UCSD-AML1 (cell line): ENCODE measurements around the gene KCNN3.
A peak's percentile ranks its signal among the peaks of the same experiment; 100 is the strongest.

ENCODE experiments used
- DNase-seq: peaks from one replicate; lab custom pipeline; 2025; ENCODE audit not compliant: unreplicated experiment; lab: John Stamatoyannopoulos, UW

Gene KCNN3

DNA sequence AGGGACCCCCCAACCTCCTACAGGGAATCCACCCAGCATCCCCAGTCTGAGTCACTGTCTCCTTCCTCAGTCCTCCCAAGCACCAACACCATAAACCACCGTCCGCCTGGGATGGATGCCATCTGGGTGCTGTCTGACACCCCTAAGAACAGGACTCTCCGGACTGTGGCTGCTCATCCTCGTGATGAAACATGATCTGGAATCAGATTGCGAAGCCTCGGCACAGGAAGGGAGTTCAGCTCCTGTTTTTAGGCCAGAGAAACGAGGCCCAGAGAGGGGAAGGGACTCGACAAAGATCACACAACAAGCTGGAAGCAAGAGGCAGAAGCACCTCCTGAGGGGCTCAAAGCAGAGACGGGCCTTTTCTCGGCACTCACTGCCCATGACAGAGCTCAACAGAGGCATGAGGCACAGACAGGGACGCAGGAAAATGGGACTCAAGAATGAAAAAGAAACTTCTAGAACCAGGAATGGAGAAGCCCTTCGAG lies 8.4 kb downstream of the KCNN3 start:
- DNase-seq = no peak

DNA sequence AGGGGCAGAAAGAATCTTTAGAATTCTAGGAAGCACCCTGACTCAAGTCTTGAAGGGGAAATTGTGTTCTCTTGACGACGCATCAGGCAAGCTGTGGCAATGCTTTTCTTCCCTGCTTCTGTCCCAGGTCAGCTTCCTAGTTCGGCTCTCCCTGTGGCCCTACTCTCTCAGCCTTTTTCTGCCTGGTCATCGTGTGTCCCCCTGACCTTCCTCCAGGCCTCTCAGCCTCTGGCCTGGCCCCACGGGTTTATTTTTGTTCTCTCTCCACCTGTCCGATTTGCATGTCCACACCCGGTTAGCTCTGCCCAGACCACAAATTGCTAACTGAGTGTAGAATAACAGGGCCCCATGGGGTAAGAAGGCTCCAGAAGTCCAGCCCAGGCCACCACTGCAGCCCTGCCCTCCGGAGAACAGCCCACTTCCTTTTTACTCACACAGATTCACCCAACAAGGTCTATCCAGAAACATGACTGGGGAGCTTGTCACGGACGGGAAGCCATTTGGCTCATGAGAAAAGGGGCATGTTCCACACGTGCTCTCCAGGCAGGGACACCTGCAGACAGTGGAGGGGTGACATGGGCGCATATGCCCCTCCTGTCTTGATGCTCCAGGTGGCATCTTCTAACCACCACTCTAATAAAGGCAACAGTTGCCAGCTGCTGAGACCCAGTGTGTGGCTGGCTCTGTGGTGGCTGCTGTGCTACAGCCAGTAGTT lies 9.8 kb downstream of the KCNN3 start:
- peak; percentile 30 for DNase-seq

DNA sequence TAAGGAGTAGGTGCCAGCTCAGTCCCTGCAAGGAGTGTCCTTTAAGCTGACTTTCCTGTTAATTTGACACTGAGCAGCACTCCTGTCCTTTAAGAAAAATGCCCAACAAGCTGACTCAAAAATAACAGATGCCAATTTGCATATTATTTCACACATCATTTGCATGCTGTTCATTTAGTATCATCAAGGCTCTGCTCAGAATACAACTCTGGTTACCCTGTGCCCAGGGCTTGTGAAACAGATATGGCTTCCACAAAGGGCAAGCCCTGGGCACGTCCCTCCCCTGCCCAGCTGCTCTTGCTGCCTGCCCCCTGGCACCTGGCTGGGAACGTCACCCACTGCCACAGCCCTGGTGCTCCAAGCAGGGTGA lies 10.3 kb downstream of the KCNN3 start:
- no peak for DNase-seq

DNA sequence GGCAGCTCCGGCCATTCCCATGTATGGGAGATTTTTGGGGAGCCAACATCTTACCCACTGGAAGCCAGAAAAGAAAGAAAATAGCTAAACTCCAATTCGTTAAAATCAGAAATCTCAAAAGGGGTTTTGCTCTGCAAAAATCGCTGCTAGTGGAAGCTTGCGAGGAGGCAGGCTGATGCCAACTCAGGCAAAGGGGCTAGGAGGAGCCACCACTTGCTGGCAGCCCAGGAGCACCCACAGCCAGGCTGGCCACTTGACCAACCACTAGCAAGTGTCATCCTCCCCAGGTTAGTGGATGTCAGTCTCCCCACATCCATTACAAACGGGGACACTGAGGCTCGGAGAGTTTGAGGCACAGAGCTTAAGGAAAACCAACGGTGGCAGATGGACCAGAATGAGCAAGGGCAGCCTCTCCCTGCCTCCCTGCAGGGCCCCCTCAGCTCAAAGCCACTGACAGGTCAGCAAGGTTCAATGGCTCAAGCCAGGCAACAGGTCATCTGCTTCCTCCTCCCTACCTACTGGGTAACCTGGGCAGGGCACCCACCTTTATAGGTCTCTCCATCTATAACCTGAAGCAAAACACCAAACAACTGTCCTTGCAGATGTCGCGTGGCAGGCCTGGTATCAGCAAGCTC lies 10.8 kb downstream of the KCNN3 start:
- no peak for DNase-seq

DNA sequence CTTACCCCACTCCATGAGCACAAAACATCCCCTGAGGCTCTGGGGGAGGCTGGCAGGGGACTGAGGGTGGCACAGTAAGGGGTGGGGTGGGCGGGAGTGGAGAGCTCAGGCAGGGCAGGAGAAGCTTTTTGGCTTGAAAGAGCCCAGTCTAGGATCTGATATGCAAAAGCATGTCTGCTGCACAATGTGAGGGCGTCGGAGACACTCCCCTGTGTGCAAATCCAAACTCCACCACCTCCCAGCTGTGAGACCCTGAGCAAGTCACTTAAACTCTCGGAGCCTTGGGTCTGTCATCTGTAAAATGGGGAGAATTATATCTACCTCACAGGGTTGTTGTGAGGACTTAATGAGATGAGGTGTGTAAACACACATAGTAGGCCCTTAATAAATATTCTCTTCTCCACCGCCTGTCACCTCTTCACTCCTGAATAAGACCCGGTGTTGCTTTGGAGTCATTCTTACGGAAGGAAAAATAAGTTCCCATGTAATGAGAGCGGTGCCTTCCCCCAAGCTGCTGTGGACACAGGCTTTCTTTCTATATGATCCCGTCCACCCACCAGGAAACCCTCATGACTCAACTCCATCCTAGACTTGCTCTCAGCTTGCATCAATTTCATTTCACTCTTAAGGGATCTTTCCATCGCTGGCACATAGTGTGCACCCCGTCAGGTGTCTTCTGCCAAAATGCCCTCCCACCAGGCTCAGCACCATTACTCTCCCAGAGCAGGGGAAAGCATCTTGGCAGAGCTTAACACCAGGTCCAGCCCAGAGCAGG lies 12.5 kb downstream of the KCNN3 start:
- no peak for DNase-seq

DNA sequence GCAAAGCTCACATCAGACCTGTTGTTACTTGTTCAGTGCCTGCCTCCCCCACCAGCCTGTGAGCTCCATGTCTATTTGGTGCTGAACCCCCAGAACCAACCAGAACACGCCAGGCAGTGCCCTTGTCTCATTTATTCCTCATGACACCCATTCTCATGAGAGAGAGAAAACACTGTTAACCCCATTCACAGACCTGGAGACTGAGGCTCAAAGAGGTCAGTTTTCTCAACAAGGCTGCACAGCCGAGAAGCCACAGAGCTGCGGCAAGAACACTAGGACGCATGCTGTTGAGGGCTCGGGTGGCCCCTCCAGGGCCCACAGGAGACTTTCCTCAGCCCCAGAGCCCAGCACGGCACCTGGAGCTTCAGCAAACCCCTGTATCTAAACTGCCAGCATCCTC lies 13.1 kb downstream of the KCNN3 start:
- DNase-seq = no peak

DNA sequence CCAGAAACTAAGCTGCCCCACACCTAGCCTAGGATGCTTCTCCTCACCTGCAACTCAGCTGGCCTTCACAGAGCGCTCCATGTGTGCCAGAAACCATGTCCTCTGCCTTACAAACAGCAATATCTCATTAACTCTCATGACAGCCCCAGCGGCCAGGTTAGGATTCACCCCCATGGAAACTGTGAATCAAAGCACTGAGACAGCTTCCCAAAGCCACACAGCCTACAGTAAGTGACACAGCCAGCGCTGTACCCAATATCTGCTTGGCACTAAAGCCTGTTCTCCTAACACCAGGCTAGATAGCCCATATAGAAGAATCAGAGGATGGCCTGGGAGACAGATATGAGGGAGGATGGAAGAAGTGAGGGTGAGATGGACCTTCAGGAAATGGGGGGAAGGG lies 13.5 kb downstream of the KCNN3 start:
- DNase-seq = no peak

DNA sequence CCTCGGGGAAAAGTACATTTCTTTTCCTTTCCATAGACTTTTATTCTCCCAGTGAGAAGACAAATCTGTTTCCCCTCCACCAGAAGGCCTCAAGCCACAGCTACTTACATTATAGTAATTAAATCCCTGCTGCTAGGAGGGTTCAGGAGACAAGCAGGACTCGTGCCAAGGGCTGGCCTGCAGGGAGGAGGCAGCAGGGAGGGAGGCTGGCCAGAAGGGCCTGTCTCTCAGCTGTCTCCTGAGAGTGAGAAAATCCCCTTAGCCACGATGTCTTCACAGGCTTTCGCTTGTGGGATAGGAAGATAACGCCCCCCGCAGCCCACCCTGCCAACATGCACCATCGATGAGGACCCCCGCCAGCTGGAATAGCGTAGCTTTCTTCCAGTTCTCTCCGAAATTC lies 14.0 kb downstream of the KCNN3 start:
- no peak for DNase-seq

DNA sequence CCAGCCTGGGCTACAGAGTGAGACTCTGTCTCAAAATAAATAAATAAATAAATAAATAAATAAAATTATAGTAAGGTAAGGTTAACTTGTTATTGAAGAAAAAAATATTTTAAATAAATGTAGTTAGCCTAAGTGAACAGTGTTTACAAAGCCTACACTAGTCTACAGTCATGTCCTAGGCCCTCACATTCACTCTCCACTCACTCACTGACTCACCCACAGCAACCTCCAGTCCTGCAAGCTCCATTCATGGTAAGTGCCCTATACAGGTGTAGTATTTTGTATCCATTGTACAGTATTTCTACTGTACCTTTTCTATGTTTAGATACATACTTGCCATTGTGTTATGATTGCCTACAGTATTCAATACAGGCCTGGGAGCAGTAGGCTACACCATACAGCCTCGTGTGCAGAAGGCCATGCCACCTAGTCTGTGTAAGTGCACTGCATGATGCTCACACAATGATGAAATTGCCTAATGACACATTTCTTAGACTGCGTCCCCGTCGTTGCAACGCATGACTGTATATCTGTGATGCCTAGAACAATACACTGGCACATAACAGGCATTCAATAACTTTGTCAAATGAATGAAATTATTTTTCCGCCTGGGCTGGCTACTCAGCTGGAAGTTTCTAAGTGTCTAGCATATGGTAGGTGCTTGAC lies 14.8 kb downstream of the KCNN3 start:
- DNase-seq = no peak

DNA sequence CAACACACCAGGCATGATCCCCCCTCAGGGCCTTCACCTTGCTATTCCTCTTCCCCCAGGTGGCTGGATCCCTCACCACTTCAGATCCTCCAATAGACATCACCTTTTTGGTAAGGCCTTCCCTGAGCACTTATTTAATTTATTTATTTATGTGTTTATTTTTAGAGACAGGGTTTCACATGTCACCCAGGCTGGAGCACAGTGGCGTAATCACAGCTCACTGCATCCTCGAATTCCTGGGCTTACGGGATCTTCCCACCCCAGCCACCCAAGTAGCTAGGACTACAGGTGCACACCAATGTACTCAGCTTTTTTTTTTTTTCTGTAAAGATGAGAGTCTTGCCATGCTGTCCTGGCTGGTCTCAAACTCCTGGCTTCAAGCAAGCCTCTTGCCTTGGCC lies 17.2 kb downstream of the KCNN3 start:
- no peak for DNase-seq

DNA sequence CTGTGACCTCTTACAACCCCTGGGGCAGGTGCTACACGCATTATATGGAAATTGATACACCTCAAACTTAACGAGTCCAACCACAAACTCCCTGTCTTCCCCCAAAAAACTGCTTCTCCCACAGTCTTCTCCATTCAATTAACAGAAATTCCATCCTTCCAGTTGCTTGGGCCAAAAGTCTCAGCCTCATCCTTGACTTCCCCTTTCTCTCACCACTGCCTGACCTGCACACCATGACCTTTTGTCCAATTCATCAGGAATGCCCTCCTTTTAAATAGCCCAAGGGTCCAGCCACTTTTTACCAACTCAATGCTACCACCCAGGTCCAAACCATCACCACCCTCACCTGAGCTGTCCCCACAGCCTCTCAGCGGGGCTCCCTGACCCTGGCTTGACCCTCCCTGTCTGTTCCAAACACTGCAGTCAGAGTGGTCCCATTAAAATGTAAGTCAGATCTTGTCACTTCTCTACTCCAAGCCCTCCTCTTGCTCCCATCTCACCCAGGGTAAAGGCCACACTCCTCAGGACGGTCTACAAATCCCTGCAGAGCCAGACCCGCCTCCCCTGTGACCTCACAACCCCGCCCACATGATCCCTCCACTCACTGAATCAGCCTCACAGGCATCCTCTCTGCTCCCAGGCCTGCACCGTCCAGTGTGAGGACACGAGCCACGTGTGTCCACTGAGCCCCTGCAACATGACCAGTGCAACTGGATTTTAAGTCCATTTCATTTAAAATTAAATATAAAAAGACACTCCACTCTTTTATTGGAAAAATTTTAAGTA lies 18.5 kb downstream of the KCNN3 start:
- no peak for DNase-seq

DNA sequence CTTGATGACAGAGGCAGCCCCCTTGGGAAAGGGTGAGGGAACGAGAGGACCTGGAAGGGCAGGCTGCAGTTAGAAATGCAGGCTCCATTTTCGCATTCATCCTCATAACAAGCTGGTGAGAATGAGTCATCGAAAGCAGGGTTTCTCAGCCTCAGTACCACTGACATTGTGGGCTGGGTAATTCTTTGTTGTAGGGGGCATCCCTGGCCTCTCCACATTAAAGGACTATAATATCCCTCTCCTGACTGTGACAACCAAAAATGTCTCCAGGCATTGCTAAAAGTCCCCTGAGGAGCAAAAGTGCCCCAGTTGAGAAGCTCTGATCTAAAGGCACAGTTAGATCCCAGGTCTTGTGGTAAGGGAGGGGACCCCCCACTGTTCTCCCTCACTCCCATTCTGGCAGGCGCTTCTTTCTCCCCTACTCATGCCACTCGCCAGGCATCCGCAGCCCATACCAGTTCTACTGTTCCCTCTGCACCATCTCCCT lies 20.4 kb downstream of the KCNN3 start:
- no peak for DNase-seq

DNA sequence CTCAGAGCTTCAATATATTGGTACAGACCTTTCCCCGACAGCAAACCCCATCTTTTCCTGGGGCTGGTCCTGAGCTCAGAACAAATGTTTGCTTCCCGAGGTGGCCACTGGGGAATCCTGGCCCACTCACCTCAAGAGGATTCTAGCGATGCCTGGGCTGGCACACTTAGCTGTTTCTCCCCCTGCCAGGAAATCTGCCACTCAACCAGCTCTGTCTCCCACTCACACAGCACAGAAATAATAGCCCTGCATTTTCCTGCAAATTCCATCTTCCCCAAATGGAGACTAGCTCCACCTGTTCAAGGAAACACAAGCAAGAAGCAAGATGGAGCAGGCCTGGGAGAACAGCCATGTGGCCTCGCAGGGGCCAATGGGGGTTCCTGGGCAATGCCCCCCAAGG lies 21.1 kb downstream of the KCNN3 start:
- no peak for DNase-seq

DNA sequence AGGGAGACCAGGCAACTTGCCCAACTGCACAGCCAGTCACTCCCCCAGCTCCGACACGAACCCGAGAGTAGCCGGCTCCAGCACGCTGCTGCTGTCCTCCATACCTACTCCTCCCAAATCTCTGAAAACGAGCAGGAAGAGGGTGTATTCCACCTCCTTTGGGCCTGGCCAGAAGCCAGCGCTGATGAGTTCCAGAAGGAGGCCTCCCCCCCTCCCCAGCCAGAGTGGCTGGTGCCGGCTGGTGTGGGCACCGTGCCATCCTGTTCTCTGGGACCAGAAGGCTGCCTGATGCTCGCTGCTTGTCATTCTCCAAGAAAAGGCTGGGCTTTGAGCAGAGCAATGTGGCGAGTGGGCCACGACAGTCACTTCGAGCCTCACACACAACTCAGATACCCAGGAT lies 22.2 kb downstream of the KCNN3 start:
- DNase-seq = no peak

DNA sequence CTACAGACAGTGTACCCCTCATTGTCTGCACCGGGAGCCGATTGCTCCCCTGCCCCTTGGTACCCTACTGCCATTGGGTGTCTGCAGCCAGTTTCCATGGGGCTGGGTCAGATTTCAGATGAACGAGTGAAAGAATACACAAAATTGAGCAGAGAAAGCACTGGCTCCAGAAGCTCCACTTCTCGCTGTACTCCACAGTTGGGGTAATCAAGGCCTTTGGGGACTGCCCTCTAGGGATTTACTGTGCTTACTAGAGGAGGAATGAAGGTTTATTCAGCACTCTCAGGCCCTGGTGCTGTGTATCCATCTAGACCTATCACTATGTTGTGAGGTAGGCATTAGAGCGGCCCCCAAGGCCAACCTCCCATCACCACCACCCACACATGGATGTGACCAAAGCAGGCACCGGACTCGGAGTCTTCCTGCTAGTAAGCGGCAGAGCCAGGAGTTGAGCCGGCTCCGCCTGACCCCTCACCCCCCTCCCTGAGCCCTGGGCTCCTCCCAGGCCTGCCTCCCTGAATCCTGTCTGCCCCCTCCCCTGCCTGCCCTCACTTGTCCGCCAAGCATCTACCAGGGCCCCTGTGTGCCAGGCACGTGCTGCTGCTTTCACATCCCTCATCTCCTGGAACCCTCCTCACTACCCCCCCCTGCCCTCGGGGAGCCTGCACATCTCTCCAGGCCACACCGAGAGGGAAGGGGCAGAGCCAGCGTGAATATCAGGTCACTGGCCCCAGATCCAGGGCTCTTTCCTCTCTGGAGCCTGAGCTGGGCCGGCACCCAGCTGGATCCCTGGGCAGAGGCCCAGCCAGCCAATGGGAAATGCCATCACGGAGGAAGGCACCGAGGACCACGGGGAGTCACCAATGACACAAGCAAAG lies 23.3 kb downstream of the KCNN3 start:
- DNase-seq = no peak

DNA sequence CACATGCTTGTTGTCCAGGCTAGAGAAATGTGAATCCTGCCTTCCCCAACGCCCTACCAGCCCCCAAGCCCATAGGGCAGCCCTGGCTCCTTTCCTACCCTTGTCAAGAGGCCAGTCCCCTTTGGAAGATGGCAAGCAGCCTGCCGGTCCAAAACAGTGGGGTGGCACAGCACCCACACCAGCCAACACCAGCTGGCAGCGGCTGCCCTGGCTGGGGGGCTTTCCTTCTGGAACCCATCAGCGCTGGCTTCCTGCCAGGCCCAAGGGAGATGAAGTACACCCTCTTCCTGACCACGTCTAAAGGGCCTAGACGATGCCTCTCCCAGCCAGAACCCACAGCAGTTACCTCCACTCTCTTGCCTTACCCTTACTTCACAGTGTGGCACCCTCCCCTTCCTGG lies 24.2 kb downstream of the KCNN3 start:
- DNase-seq = no peak

DNA sequence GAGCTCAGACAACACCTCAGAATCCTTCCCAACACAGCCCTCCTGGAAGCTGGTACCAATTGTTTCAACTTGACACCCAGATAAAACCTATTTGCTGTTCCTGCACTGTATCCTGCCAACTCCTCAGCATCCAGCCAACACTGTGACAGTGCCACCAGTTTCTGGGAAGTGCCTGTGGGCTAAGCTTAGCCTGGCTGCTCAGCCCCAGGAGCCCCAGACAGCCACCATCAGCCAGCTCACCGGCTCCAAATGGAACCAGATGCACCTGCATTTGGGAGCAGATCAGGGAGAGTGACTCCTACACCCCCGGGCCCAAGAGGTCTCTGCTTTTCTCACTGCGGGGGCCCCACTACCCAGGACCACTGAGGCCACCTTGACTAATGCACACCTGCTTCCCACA lies 24.9 kb downstream of the KCNN3 start:
- DNase-seq = no peak

DNA sequence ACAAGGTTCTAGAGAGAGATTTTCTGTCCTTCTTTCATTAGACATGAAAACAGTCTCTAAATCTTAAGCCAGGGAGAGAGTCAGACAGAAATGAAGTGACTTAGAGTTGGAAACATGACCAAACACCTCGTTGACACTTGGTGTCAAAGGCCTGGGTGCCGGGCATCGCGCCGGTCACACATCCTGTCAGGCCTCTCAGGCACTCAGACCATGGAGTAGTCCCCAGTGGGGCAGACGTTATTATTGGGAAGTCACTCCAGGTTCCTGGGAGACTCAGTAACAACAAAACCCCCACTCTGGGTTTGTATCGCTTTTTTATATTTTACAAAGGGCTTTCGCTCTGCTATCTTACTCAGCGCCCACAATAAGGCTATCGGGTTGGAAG lies 25.8 kb downstream of the KCNN3 start:
- no peak for DNase-seq

DNA sequence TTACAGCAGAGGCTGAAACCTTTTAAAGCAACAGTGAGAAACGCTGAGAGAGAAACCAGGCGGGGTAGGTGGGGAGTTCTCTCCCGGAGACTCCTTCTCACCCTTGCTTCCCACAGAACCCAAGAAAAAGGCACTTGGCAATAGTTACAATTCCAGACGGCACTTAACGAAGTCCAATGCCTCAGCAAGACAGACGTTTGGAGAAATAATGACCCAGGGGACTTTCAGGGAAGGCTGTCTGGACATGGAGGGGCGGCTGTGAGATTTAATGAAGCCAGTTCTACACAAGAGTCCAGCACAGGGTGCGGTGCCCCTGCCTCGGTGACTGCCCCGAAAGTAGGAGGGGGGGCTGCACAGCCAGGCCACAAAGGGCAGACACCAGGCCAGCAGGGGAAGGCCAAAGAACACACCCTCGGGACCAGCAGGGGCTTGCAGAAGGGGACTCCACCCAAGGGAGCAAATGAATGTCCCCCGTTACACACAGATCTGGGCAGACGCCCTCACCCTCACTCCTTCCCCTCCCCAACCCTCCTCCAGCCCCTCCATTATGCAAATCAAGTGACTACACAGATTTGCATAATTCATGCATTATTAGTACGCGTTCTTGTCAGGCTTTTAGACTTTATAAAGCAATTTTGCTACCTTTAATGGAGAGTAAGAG lies 26.3 kb downstream of the KCNN3 start:
- DNase-seq = no peak
